ENCODE data around the gene CDH8.
"Not testable (repeated sequence)": the region's sequence is repeated elsewhere in the genome, so short reads cannot be mapped to it uniquely, and the experiment has no call there.

CDH8 gene

DNA sequence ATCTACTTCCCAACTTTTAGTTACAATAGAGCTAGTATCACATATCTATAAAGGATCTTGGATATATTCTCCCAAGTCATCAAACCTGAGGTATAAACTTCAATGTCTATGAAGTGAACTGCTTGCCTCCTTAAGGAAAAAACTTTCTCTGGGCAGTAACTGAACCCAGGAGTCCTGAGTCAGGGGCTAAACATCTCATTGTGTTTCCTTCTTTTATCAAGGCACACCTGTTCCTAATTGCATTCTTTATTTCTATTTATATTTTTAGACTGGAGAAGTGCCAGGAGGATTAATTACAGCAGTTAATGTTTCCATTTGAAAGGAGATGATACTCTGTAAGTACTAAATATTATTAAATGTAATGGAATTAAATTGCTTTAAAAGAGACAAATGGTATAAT lies 98.6 kb downstream of the CDH8 start:
- DNase-seq (ENCODE audit: insufficient read length, low spot score), result no peak
- FAIRE-seq, result no peak
- TF ChIP-seq POLR2A (IDR thresholded peaks at IDR 0.05; ENCODE audit: low read depth, low read length), result no peak

GRCh38 chr16:61936522-61936921 lies 99.7 kb downstream of the CDH8 start:
- no peak for TF ChIP-seq POLR2A (IDR thresholded peaks at IDR 0.05; ENCODE audit: low read depth, low read length)
- no peak for FAIRE-seq
- no peak for DNase-seq (ENCODE audit: insufficient read length, low spot score)

DNA sequence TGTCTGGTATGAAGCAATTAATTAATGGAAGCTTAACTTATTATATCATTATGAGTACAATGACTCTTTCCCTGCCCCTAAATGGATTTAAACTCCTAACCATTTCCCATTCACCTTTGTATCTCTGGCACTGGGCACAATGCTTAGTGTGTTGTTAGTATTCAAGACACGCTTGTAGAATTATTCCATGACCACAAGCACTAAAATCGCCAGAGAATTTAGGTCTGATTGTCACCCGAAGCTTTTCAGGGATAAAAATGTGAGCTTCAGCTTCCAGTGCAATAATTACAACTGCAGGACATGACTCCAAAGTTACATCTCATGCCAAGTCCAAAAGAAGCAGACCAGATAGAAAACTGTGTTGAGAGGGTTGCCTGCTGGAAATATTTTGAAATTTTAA lies 101.6 kb downstream of the CDH8 start:
- no peak for TF ChIP-seq POLR2A (IDR thresholded peaks at IDR 0.05; ENCODE audit: low read depth, low read length)
- no peak for DNase-seq (ENCODE audit: insufficient read length, low spot score)
- FAIRE-seq, result no peak

DNA sequence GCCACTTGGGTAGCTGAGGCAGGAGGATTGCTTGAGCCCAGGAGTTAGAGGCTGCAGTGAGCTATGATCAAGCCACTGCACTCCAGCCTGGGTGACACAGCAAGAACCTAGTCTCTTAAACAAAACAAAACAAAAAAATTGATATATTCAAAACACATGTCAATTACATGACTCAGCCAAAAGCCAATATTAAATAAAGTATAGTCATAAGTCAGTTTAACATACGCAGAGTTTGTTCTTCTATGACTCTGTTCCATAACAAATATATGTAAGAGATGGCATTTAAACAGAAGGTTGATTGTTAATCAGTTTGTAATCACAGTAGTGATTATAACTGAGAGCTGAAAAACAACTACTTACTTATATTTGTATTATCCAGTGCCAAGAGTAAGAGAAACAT lies 106.5 kb downstream of the CDH8 start:
- no peak for TF ChIP-seq POLR2A (IDR thresholded peaks at IDR 0.05; ENCODE audit: low read depth, low read length)
- no peak for FAIRE-seq
- no peak for DNase-seq (ENCODE audit: insufficient read length, low spot score)

- FAIRE-seq (peak; percentile 38), DNase-seq (ENCODE audit: insufficient read length, low spot score) (no peak)
- no peak for TF ChIP-seq POLR2A (IDR thresholded peaks at IDR 0.05; ENCODE audit: low read depth, low read length)
Observed at GRCh38 chr16:61926766-61927165, 109.5 kb downstream of the CDH8 start.

DNA sequence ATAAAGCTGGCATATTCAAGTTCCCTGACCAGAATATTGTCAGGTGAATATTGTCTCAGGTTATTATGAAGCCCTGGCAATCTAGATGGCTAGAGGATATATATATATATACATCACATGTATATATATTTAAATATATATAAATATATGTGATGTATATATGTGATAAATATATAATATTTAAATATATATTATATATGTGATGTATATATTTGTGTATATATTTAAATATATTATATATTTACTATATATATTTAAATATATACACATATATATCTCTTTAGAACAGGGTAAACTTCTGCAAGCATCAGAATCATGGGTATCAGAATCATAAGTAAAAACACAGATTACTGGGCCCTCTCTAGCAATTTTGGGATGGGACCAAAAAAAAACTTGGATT lies 112.6 kb downstream of the CDH8 start:
- DNase-seq (ENCODE audit: insufficient read length, low spot score) (no peak), FAIRE-seq (no peak)
- TF ChIP-seq POLR2A (IDR thresholded peaks at IDR 0.05; ENCODE audit: low read depth, low read length), result no peak

GRCh38 chr16:61921373-61921772 lies 114.9 kb downstream of the CDH8 start:
- FAIRE-seq (no peak), DNase-seq (ENCODE audit: insufficient read length, low spot score) (no peak)
- TF ChIP-seq POLR2A (IDR thresholded peaks at IDR 0.05; ENCODE audit: low read depth, low read length), result no peak

GRCh38 chr16:61917865-61918826 lies 118.1 kb downstream of the CDH8 start:
- not testable (repeated sequence) for FAIRE-seq; DNase-seq (ENCODE audit: insufficient read length, low spot score)

GRCh38 chr16:61915569-61915968 lies 120.7 kb downstream of the CDH8 start:
- FAIRE-seq, result no peak
- no peak for TF ChIP-seq POLR2A (IDR thresholded peaks at IDR 0.05; ENCODE audit: low read depth, low read length)

DNA sequence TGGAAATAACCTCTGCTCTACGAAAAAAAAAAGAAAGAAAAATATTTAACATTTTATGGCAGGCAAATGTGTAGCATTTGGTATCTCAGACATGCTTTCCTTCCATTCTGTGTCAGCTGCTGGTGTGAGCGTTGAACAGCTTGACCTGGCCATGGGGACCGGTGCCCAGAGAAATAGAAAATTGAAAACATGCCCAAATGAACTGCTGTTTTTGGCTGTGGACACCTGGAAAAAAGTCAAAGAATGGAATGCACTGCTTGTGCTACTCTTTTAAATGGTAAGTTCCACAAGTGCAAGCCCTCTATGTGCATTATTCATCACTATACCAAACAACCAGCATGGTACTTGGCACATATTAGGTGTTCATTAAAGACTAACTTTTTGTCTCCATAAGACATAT lies 127.2 kb downstream of the CDH8 start:
- FAIRE-seq (no peak), DNase-seq (ENCODE audit: insufficient read length, low spot score) (no peak)
- no peak for TF ChIP-seq POLR2A (IDR thresholded peaks at IDR 0.05; ENCODE audit: low read depth, low read length)

More at GRCh38 chr16:61915569-61915968, 120.7 kb downstream of the CDH8 start:
- no peak for DNase-seq (ENCODE audit: insufficient read length, low spot score)

- no peak for DNase-seq (ENCODE audit: insufficient read length, low spot score)
- no peak for FAIRE-seq
Observed at GRCh38 chr16:61908426-61908825, 127.8 kb downstream of the CDH8 start.

DNA sequence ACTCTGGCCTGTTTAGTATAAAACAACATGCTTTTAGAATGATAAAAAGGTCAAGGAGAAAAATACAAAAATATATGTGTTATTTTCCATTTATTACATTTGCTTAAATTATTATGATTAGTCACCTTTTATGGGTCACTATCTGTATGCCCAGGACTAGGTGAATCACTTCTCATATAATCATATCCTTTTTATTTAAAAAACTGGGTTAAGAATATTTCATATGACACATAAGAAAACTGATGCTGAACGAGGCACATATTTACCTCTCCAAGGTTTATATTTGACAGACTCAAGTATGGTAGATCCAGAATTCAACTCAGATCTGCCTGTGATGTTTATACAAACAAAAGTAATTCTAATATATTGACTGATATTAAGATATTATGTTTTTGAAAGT lies 134.5 kb downstream of the CDH8 start:
- FAIRE-seq, result no peak

More at GRCh38 chr16:61908426-61908825, 127.8 kb downstream of the CDH8 start:
- no peak for TF ChIP-seq POLR2A (IDR thresholded peaks at IDR 0.05; ENCODE audit: low read depth, low read length)

GRCh38 chr16:61900482-61900881 lies 135.8 kb downstream of the CDH8 start:
- TF ChIP-seq POLR2A (IDR thresholded peaks at IDR 0.05; ENCODE audit: low read depth, low read length), result no peak
- DNase-seq (ENCODE audit: insufficient read length, low spot score) (no peak), FAIRE-seq (no peak)

More for the DNA sequence above, 134.5 kb downstream of the CDH8 start:
- no peak for TF ChIP-seq POLR2A (IDR thresholded peaks at IDR 0.05; ENCODE audit: low read depth, low read length)
- DNase-seq (ENCODE audit: insufficient read length, low spot score), result no peak

DNA sequence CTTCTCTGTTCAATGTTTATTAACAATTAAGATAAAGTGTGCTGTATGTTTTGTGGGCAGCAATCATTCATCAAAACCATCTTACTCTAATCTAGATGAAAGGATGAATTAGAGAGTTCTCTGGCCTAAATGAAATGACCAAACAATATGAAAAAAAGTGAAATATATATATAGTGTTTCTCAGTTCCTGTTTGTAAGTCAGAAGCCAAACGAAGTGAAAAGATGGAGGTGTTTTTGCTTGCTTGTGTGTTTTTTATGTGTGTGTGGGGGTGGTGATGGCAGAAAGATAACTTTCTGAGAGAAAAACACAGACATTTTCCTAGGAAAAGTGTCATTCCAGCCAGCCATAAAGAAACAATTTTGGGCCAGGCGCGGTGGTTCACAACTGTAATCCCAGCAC lies 138.6 kb downstream of the CDH8 start:
- TF ChIP-seq POLR2A (IDR thresholded peaks at IDR 0.05; ENCODE audit: low read depth, low read length), result no peak
- FAIRE-seq, result no peak
- no peak for DNase-seq (ENCODE audit: insufficient read length, low spot score)

DNA sequence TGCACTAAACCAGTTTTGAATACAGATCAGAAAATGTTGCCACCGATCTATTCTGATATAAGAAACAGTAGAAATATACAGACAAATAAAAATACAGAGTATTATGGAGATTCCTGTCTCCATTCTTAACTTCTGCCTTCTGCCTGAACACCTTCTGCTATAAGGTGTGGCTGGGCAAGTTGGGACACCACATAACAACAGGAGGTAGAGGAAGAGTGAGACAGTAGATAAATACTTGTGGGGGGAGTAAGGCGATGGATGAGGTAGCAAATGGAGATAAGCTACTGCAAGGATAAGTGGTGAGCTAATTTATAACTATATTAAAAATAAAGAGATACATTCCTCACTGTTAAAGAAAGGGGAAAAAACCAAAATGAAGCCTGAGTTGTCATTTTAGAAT lies 143.7 kb downstream of the CDH8 start:
- no peak for TF ChIP-seq POLR2A (IDR thresholded peaks at IDR 0.05; ENCODE audit: low read depth, low read length)
- FAIRE-seq (no peak), DNase-seq (ENCODE audit: insufficient read length, low spot score) (no peak)

Data from H54 (cell line).